ENCODE results near the gene HIVEP3.

HIVEP3 gene

GRCh38 chr1:41779360-41779759, 139.4 kb downstream of the HIVEP3 start:
- no peak for DNase-seq

GRCh38 chr1:41777695-41778094, 141.0 kb downstream of the HIVEP3 start:
- DNase-seq: no peak

GRCh38 chr1:41776891-41777441, 141.8 kb downstream of the HIVEP3 start:
- no peak for DNase-seq

GRCh38 chr1:41775956-41776585, 142.7 kb downstream of the HIVEP3 start:
- DNase-seq: no peak

GRCh38 chr1:41774471-41774990, 144.2 kb downstream of the HIVEP3 start:
- no peak for DNase-seq

GRCh38 chr1:41773842-41774241, 144.9 kb downstream of the HIVEP3 start:
- no peak for DNase-seq

GRCh38 chr1:41773144-41773591, 145.6 kb downstream of the HIVEP3 start:
- DNase-seq: no peak

GRCh38 chr1:41769068-41769467, 149.7 kb downstream of the HIVEP3 start:
- DNase-seq: no peak

GRCh38 chr1:41768583-41768982, 150.1 kb downstream of the HIVEP3 start:
- DNase-seq: no peak

GRCh38 chr1:41767534-41768525, 150.9 kb downstream of the HIVEP3 start:
- no peak for DNase-seq

GRCh38 chr1:41766546-41766945, 152.2 kb downstream of the HIVEP3 start:
- no peak for DNase-seq

GRCh38 chr1:41766041-41766440, 152.7 kb downstream of the HIVEP3 start:
- DNase-seq: no peak

- DNase-seq: no peak
These were observed 153.6 kb downstream of the HIVEP3 start for GRCh38 chr1:41765152-41765551.

GRCh38 chr1:41764656-41765055, 154.1 kb downstream of the HIVEP3 start:
- no peak for DNase-seq

- no peak for DNase-seq
These were observed 155.9 kb downstream of the HIVEP3 start for GRCh38 chr1:41762777-41763176.

- DNase-seq: no peak
These were observed 156.5 kb downstream of the HIVEP3 start for GRCh38 chr1:41762251-41762650.

GRCh38 chr1:41758904-41759548, 159.7 kb downstream of the HIVEP3 start:
- DNase-seq: no peak

- DNase-seq: no peak
These were observed 160.2 kb downstream of the HIVEP3 start for GRCh38 chr1:41758500-41758899.

GRCh38 chr1:41754540-41754939, 164.2 kb downstream of the HIVEP3 start:
- DNase-seq: no peak

GRCh38 chr1:41752514-41753170, 166.1 kb downstream of the HIVEP3 start:
- DNase-seq: no peak

- no peak for DNase-seq
These were observed 166.8 kb downstream of the HIVEP3 start for GRCh38 chr1:41751804-41752513.
